Stimulated activated CD8-positive, alpha-beta memory T cell treated with anti-CD3 and anti-CD28 coated beads, Interleukin-12 subunit alpha, Interleukin-12 subunit beta, amount 100 ng/mL, for 1 hour (primary cell): ENCODE data around the gene ADAM12.

Experiments
- DNase-seq: peaks from one replicate; pipeline ENCODE4 v3.0.0-alpha.2; 2020; ENCODE audit warnings: low read depth

ADAM12 gene

GRCh38 chr10:126212738-126213137, 175.5 kb downstream of the ADAM12 start:
- DNase-seq: no peak

DNA sequence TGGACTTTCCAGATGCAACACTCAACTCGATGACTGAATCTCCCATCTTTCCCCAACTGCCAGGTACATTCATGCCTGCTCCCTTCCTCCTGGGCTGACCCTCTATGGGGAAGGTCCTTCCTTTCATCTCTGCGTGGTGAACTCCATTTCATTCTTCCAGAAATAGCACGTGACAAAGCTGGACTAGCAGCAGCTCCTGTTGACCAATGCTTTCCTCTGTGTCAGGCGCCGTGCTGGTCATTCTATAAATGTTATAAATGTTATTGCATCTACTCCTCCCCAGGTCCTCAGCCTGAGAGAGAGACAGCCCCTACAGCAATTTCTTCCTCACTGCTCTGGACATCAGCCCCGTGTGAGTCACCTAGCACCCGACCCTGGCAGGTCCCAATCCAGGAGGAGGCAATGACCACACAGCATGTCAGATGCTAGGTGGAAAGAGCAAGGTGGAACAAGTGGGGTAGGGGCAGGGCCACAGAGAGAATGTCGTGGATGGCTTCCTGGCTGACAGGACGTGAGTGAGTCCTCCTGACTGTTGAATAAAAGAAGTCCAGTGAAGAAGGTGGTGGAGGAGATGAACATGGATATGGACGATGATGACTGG, 178.1 kb downstream of the ADAM12 start:
- no peak for DNase-seq

- DNase-seq: no peak
These were observed 178.8 kb downstream of the ADAM12 start for GRCh38 chr10:126209451-126209850.

DNA sequence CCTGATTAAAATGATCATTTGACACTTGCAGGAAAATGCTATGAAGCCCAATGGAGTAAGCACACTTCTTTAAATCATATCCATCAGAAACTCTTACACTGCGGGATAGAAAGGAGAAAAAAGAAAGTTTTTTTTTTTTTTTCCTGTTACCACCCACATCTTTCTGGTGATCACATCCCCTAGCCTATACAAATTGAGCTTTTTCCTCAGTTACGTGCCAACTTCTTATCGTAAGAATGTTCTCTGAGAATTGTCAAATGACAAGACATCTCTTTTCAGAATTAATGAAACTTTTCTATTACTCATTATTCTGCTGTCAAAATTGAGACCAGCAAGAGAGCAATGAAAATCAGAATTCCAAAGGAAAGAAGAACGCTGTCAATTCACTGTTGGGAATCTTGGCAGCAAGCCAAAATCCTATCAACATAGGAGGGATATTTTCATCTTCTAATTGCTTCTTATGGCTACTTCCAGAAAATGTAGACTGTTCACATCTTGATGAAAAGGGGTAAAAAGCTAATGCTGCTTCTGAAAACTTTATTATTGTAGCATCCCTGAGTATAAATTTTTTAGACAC, 179.5 kb downstream of the ADAM12 start:
- no peak for DNase-seq

GRCh38 chr10:126207851-126208250, 180.4 kb downstream of the ADAM12 start:
- DNase-seq: no peak

GRCh38 chr10:126207313-126207771, 180.9 kb downstream of the ADAM12 start:
- no peak for DNase-seq

GRCh38 chr10:126205486-126206205, 182.6 kb downstream of the ADAM12 start:
- no peak for DNase-seq

DNA sequence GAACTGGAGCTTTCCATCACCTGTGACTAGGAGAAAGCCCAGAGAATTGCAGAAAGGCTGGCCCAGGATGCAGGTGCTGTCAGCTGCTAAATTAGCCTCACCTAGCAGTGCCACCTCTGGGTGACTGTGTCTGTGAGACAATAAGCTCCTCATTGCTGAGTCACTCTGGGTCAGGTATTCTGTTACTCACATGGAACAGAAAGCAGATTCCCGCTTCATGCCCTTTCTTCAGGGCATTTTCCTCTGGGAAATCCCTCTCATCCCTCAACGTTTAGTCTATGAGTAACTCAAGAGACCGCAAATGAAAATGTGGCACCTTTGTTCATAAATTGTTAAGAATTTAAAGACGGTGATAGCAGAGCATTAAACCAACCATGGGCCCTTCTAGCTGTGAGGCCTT, 184.0 kb downstream of the ADAM12 start:
- no peak for DNase-seq

DNA sequence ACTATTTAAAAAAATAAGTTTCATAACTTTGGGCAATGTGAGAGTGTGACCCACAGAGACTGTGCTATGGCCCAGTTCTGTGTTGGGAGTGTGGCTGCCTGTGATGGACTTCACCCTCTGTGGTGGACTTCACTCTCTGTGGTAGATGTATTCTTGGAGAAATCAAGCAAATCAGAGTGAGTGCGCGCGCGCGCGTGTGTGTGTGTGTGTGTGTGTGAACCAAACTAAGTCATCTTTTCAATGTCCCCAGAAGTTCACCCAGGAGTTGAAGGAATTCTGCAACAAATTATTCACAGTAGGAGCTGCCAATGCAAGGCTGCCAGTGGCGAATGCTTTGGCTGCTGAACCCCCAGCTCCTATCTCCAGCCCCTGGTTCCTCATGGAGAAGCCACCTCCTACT, 184.5 kb downstream of the ADAM12 start:
- no peak for DNase-seq

- DNase-seq: no peak
These were observed 186.7 kb downstream of the ADAM12 start for GRCh38 chr10:126201603-126202002.

GRCh38 chr10:126199221-126199998, 188.9 kb downstream of the ADAM12 start:
- no peak for DNase-seq

DNA sequence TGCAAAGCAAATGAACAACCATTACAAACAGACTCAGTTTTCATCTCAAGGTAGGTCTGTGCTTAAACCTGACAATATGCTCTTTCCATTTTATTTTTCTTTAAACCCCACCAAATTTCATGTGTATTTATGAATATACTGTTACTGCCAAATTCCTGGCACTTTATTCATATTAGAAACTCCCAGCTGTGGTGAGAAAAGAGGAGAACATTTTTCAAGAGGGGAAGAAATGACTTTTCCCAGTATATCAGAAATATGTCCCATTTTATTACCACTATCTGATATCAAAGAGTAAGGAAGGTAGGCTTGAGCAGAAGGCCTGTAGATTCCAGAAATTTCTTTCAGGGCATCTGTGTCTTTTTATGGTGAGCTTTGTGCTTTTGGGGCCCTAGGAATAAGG, 189.6 kb downstream of the ADAM12 start:
- no peak for DNase-seq

DNA sequence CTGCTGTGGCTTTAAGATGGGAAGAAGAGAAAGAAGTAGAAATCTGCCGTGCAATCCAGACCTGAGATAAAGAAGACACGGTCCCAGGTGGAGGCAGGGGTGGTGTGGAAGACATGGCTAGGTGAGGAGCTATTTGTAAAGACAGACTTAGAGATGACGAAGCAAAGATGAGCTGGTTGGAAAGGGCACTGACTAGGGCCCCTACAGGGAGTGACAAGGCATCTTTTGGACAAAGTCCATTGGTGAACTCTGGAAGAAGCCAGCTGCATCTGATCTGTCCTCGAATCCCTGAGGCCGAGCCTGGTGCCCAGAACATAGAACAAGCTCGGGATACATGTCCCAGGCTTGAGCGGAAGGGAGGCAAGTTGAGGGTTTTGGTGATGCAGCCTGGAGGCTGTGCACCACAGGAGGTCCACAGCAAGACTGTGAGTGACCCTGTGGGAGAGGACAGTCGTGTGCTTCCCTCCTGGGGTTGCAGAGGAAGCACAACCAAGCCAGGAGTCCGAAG, 191.2 kb downstream of the ADAM12 start:
- DNase-seq: no peak

- DNase-seq: no peak
These were observed 192.0 kb downstream of the ADAM12 start for GRCh38 chr10:126196281-126196680.

DNA sequence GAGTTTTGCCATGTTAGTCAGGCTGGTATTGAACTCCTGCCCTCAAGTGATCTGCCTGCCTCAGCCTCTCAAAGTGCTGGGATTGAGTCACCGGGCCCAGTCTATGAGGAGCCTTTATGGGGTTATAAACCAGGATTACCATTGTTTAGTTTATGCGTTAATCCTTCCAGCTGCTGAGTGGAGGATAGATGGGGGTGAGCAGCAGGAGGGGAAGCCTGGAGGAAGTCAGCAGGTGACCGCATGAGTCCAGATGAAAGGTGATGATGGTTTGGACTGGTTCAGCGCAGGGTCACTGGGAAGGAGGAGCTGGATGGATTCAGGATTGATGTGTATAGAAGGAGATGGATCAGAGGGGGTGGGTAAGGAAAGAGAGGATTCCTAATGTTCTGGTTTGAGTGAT, 197.1 kb downstream of the ADAM12 start:
- no peak for DNase-seq

DNA sequence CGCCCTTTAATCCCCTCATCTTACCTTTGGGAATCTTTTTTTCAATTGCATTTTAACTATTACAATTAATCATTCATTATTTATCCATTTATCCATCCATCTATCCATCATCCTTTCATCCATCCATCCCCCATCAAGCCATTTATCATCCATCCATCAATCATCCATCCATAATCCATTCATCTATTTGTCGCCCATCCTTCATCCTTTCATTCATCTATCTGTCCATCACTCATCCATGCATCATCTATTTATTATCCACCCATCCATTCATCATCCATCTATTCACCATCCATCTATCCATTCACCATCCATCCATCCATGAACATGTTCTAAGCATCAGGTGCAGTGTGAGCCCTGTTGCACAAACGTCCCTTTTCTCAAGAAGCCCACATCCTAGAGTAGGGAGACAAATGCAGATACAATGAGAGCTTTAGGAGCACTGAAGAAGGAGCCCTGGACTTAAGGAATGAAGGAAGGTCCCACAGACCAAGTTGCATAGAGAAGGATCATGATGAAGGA, 199.5 kb downstream of the ADAM12 start:
- DNase-seq: no peak

DNA sequence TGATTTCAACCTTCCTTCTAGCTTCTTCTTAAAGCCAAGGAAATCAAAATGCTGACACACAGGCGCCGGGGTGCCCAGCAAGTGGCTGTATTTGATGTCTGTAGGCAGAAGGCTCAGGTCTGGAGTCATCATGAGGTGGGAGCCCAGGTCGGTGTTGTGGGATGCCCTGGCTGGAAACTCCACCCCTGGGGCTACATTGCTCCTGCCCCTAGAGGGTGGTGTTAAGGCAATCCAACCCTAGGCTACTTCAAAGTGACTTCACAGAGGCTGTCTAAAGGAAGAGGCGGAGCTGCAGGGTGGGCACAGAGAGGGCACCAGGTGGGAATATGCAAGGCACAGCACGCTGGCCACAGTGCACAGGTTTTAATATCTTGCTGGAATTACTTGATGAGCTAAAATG, 200.9 kb downstream of the ADAM12 start:
- no peak for DNase-seq

DNA sequence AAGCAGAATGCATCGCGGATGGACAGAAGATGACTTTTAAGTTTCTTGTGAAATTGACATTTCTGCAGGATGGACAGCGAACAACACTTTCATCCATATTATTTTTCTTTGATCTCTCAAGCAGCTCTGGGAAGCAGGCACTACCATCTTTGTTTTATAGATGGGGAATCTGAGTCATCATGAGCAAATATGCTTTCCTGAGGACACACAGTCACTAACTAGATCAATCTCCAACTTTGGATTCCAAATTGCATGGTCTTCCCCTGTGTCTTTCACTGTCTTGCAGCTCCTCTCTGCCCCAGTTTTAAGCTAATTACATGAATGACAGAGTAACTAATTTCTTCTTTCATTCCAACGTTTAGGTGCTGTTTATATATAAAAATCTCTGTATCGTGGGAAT, 201.5 kb downstream of the ADAM12 start:
- DNase-seq: no peak

GRCh38 chr10:126185676-126186447, 202.4 kb downstream of the ADAM12 start:
- no peak for DNase-seq

DNA sequence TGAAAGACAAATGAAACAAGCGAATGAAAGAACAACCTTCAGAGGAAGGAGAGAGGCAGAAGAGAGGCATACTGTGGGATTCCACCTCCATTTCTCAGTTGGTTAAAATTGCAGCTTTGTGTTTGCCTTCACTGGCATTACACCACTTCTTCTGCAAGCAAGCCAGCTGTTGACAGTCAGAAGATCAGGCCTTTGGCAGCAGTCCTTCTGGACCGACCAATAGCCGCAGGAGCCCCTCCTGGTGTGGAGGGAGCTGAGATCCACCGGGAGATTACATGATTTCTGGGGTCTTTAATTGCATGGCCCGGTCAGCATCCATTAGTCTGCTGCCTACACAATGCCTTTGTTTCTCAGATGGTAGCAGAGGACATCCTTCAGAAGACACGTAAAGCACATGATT, 206.7 kb downstream of the ADAM12 start:
- DNase-seq: no peak

DNA sequence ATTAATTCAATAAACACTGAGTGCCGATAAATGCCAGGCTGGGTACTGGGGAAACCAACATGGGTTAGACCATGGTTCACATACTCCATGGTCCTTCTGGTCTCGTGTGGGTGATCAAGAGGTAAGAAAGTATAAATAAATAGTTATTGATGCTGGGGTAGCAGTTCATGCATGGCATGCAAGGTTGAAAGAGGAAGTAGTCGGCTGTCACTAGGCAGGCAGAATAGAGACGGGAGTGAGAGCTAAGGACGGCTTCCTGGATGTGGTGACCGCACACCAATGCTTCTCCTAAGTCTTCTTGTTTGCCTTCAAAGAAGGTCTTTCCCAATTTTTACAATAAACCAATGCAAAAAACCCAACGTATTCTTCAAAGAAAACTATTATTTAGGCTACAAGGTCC, 208.6 kb downstream of the ADAM12 start:
- no peak for DNase-seq
